ENCODE data around the gene KCTD7.
"Not testable (repeated sequence)": the region's sequence is repeated elsewhere in the genome, so short reads cannot be mapped to it uniquely, and the experiment has no call there.

DNA sequence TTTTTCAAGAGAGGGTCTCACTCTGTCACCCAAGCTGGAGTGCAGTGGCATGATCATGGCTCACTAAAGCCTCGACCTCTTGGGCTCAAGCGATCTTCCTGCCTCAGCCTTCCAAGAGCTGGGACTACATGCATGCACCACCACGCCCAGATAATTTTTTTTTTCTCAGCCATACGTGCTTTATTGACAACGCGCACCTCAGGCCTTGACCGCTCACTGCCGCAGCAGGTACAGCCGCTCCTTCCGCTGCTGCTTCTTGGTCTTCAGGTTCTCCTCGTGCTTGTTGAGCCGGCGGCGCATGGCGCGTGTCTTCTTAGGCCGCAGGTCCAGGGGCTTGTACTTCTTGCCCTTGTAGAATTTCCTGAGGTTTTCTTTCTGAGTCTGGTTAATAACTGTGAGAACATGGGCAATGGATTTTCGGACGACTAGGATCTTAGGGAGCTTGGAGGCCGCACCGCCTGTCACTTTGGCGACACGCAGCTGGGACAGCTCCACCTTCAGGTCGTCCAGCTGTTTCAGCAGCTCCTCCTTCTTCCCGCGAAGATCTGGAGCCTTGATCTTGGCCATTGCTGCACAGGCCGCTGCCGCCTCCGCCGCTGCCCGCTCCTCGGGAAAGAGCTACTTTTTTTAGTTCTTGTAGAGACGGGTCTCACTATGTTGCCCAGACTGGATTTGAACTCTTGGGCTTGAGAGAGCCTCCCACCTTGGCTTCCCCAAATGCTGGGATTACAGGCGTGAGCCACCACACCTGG is 22.0 kb upstream of the KCTD7 start:
- TF ChIP-seq, protein P1, sequence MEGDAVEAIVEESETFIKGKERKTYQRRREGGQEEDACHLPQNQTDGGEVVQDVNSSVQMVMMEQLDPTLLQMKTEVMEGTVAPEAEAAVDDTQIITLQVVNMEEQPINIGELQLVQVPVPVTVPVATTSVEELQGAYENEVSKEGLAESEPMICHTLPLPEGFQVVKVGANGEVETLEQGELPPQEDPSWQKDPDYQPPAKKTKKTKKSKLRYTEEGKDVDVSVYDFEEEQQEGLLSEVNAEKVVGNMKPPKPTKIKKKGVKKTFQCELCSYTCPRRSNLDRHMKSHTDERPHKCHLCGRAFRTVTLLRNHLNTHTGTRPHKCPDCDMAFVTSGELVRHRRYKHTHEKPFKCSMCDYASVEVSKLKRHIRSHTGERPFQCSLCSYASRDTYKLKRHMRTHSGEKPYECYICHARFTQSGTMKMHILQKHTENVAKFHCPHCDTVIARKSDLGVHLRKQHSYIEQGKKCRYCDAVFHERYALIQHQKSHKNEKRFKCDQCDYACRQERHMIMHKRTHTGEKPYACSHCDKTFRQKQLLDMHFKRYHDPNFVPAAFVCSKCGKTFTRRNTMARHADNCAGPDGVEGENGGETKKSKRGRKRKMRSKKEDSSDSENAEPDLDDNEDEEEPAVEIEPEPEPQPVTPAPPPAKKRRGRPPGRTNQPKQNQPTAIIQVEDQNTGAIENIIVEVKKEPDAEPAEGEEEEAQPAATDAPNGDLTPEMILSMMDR (IDR thresholded peaks at IDR 0.05; ENCODE audit: low read depth, low read length, poor library complexity, severe bottlenecking), result not testable (repeated sequence)
- not testable (repeated sequence) for TF ChIP-seq EZH2phosphoT487 (IDR thresholded peaks at IDR 0.05; ENCODE audit: borderline replicate concordance, low read length)
